ENCODE data around the gene DDI2.
"Not testable (repeated sequence)": the region's sequence is repeated elsewhere in the genome, so short reads cannot be mapped to it uniquely, and the experiment has no call there.

Gene DDI2
- 46.9 to 105 (median 88.6) reads per million in 3 experiments for total RNA-seq

DNA sequence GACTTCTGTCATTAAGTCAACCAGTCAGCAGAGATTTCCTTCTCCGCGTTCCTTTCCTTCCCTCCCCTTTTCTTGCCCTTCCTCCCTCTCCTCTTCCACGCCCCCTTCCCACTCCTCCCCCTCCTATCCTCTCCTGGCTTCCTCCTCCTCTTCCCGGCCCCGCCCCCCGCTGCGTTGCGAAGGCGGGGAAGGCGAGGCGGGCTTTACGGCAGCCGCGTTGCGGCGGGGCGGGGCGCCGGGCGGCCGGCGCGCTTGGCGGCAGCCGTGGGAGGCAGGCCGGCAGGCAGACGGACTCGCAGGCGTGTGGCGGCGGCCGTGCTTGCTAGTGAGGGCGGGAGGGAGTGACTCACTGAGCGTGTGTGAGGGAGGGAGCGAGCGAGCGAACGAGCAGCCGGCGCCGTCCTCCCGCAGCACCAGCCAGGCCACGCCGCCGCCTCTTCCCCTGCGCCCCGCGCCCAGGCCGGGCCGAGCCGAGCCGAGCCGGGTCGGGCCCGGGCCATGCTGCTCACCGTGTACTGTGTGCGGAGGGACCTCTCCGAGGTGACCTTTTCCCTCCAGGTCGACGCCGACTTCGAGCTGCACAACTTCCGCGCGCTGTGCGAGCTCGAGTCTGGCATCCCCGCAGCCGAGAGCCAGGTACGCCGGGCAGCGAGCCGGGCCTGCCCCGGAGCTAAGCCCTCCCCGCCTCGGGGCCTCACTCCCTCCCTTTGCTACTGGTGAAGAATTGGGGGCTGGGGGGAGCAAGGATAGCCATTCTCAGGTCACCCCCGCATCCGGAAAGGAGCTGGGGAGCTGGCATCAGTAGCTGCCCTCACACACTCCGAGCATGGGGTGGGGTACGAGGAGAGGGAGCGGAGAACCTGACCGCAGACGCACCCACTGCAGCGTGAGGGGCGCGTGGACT lies at the start of gene DDI2:
DDI2 (plus strand) TSS at position 286 of the 904 bp plus-strand sequence; CDS start at position 499, 213 bp downstream.
- peak; percentile 93 for DNase-seq

GRCh38 chr1:15568387-15569073 lies 48.7 kb upstream of the DDI2 start:
- DNase-seq: no peak

- no peak for DNase-seq
Measured at GRCh38 chr1:15570861-15571260, 46.4 kb upstream of the DDI2 start.

- no peak for DNase-seq
Measured at GRCh38 chr1:15571266-15571665, 46.0 kb upstream of the DDI2 start.

DNA sequence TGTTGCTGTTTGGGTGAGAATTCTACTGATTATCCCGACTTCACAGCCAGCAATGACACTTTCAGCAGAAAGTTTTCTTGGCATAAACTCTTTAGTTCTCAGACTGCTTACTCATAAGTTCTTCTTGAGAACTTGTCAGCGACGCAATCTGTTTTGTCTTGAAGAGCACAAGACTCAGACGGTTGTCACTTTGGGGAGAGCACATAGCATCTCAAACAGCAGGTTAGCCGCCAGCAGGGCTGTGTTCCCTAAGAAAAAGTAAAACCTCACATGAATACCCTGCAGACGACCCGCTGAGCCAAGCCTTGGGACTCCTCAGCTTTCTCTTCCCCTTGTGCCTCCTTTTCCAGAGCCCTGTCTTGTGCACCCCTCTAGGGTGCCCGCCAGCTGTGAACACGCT lies 43.8 kb upstream of the DDI2 start:
- DNase-seq: no peak

- no peak for DNase-seq
Measured at GRCh38 chr1:15574741-15575140, 42.5 kb upstream of the DDI2 start.

DNA sequence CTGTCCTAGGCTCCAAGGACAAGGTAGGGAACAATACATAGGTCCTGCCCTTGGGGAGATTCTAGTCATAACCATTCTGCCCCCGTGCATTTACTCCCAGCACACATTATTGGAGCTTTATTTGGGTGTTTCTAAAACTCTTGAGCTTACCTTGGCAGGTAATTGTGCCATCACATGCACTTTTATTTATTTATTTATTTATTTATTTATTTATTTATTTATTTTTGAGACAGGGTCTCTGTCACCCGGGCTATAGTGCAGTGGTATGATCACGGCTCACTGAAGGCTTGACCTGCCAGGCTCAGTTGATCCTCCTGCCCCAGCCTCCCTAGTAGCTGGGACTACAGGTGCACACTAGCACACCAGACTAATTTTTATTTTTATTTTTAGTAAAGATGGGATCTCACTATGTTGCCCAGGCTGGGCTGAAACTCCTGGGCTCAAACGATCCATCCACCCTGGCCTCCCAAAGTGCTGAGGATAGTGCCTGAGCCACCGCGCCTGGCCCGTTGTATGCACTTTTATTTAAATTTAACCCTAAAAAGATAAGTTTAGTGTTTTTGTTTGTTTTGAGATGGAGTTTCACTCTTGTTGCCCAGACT lies 41.6 kb upstream of the DDI2 start:
- no peak for DNase-seq

- DNase-seq: peak; percentile 2
Measured at GRCh38 chr1:15577691-15578090, 39.6 kb upstream of the DDI2 start.

GRCh38 chr1:15578921-15579682 lies 38.2 kb upstream of the DDI2 start:
- peak; percentile 54 for DNase-seq

GRCh38 chr1:15579683-15580047 lies 37.6 kb upstream of the DDI2 start:
- no peak for DNase-seq

GRCh38 chr1:15583016-15583706 lies 34.1 kb upstream of the DDI2 start:
- no peak for DNase-seq

- DNase-seq: peak; percentile 43
Measured at GRCh38 chr1:15584489-15585363, 32.5 kb upstream of the DDI2 start, which contains the start of gene AGMAT. AGMAT (minus strand) TSS chr1:15585051; CDS start chr1:15584967, 84 bp downstream.

DNA sequence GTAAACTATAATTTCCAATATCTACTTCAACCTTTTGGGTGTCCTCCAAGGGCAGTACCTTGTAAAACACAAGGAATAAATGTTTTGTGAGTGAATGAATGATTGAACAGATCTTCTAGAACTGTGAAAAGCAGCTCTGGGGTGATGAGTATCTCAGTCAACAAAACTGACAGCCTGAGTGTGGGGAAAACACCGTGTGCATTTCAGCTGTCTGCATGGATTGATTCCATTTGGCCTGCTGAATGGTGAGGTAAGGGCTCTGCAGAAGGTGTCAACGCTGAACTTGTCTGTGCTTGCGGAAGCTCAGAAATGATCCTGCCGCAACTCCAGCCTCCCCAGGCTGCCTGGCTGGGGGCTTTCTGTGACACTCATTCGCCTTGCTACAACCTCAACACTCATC lies 25.0 kb upstream of the DDI2 start:
- DNase-seq: no peak

DNA sequence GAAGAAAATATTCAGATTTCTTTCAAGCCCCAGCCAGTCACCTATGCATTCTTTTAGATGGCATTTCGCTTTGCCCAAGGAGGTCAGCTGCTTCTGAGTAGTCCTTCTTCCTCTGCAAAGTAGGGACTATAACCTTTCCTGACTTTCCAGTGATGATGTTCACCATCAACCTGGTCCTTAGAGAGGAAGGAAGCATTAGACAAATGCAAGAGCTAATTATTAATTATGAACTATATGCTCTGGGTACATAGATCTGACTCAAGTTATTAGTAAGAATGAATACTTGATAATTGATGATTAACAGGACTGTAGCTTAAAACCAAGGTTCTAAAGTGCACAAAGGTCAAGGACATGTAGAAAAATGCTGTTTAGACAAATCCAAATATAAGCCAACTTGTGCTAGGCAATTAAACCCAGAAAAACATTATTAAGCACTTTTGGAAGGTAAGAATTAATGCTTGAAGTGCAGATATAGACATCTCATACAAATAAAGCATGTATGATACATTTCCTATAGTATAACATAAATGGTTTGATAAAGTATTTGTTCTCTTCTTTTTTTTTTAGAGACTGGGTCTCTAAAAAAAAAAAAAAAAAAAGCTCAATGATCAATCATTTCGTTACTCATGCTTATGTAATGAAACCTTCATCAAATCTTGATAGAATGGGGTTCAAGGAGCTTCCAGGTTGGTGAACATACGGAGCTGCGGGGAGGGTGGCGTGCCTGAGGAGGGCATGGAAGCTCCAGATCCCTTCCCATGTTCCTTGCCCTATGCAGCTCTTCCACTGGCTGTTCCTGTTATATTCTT lies 21.2 kb upstream of the DDI2 start:
- DNase-seq: no peak

- DNase-seq: no peak
Measured at GRCh38 chr1:15598436-15598835, 18.8 kb upstream of the DDI2 start.

GRCh38 chr1:15603050-15603965 lies 13.9 kb upstream of the DDI2 start:
- DNase-seq: peak; percentile 91

DNA sequence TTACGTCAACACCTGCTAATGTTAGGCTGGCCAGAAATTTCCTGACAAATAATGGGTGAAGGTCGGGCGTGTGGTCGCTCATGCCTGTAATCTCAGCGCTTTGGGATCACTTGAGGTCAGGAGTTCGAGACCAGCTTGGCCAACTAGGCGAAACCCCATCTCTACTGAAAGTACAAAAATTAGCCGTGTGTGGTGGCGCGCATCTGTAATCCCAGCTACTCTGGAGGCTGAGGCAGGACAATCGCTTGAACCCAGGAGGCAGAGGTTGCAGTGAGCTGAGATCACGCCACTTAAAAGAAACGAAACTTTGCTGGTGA lies 13.3 kb upstream of the DDI2 start:
- DNase-seq: not testable (repeated sequence)

DNA sequence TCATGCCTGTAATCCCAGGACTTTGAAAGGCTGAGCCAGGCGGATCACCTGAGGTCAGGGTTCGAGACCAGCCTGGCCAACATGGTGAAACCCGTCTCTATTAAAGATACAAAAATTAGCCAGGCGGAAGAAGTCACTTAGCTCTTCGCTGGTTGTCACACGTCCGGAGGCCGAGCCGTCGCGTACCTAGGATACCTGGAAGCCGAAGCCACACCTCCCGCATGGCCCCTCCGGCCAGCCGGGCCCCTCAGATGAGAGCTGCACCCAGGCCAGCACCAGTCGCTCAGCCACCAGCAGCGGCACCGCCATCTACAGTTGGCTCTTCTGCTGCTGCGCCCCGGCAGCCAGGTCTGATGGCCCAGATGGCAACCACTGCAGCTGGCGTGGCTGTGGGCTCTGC lies 12.9 kb upstream of the DDI2 start:
- DNase-seq: not testable (repeated sequence)

Data from central memory CD4-positive, alpha-beta T cell (primary cell).